ENCODE measurements around the gene SLC35E2B.

Gene SLC35E2B

GRCh38 chr1:1623181-1623630 is 69.4 kb downstream of the SLC35E2B start:
- no peak for DNase-seq

- DNase-seq = no peak
Measured at GRCh38 chr1:1622788-1623094, 69.9 kb downstream of the SLC35E2B start.

- DNase-seq = no peak
Measured at GRCh38 chr1:1622010-1622787, 70.4 kb downstream of the SLC35E2B start.

GRCh38 chr1:1621173-1622009 is 71.2 kb downstream of the SLC35E2B start:
- DNase-seq = no peak

- no peak for DNase-seq
Measured at GRCh38 chr1:1620433-1621139, 72.0 kb downstream of the SLC35E2B start.

GRCh38 chr1:1619917-1620361 is 72.7 kb downstream of the SLC35E2B start:
- no peak for DNase-seq

- DNase-seq = no peak
Measured at GRCh38 chr1:1618396-1619068, 74.1 kb downstream of the SLC35E2B start.

GRCh38 chr1:1617925-1618324 is 74.7 kb downstream of the SLC35E2B start:
- no peak for DNase-seq

- DNase-seq = no peak
Measured at GRCh38 chr1:1617516-1617915, 75.1 kb downstream of the SLC35E2B start.

GRCh38 chr1:1616838-1617237 is 75.8 kb downstream of the SLC35E2B start:
- no peak for DNase-seq

- DNase-seq = no peak
Measured at GRCh38 chr1:1616045-1616790, 76.4 kb downstream of the SLC35E2B start.

GRCh38 chr1:1615256-1616044 is 77.1 kb downstream of the SLC35E2B start, which contains the start of gene MIB2:
Gene MIB2 (plus strand): TSS chr1:1615500. CDS start chr1:1623453, 7,953 bp downstream.
- DNase-seq = peak; percentile 98

- no peak for DNase-seq
Measured at GRCh38 chr1:1614954-1615255, 77.7 kb downstream of the SLC35E2B start.

- no peak for DNase-seq
Measured at GRCh38 chr1:1614204-1614953, 78.2 kb downstream of the SLC35E2B start.

GRCh38 chr1:1613509-1614082 is 79.0 kb downstream of the SLC35E2B start:
- no peak for DNase-seq

- DNase-seq = no peak
Measured at GRCh38 chr1:1612104-1612400, 80.5 kb downstream of the SLC35E2B start.

GRCh38 chr1:1610796-1611195 is 81.8 kb downstream of the SLC35E2B start:
- no peak for DNase-seq

GRCh38 chr1:1609822-1610485 is 82.6 kb downstream of the SLC35E2B start:
- no peak for DNase-seq
